Measurements from ENCODE around the gene S100B.

The S100B gene

GRCh38 chr21:46626536-46626935, 21.7 kb upstream of the S100B start:
- no peak for TF ChIP-seq CTCF (conservative IDR thresholded peaks at IDR 0.05)

GRCh38 chr21:46625759-46626158, 20.9 kb upstream of the S100B start:
- TF ChIP-seq CTCF (conservative IDR thresholded peaks at IDR 0.05), result no peak
- H3K27ac ChIP-seq, result no peak overlapping the region

More at GRCh38 chr21:46626536-46626935, 21.7 kb upstream of the S100B start:
- H3K27ac ChIP-seq, result no peak overlapping the region

GRCh38 chr21:46624050-46624449, 19.2 kb upstream of the S100B start:
- TF ChIP-seq CTCF (conservative IDR thresholded peaks at IDR 0.05), result no peak
- H3K27ac ChIP-seq, result no peak overlapping the region

- H3K27ac ChIP-seq, result no peak overlapping the region
- no peak for TF ChIP-seq CTCF (conservative IDR thresholded peaks at IDR 0.05)
Observed at GRCh38 chr21:46622226-46622625, 17.3 kb upstream of the S100B start.

- H3K27ac ChIP-seq, result no peak overlapping the region
- no peak for TF ChIP-seq CTCF (conservative IDR thresholded peaks at IDR 0.05)
Observed at GRCh38 chr21:46621457-46622182, 16.7 kb upstream of the S100B start.

- no peak for TF ChIP-seq CTCF (conservative IDR thresholded peaks at IDR 0.05)
- H3K27ac ChIP-seq, result no peak overlapping the region
Observed at GRCh38 chr21:46620846-46621245, 16.0 kb upstream of the S100B start.

GRCh38 chr21:46619846-46620245, 15.0 kb upstream of the S100B start:
- TF ChIP-seq CTCF (conservative IDR thresholded peaks at IDR 0.05), result no peak
- H3K27ac ChIP-seq, result no peak overlapping the region
